HL-60 (cell line): ENCODE data around the gene ZNF211.
A peak's percentile ranks its signal among the peaks of the same experiment; 100 is the strongest.

Experiments used
- DNase-seq, 2 experiments: peaks; one replicate each; pipeline ENCODE4 v3.0.0-alpha.2; 2010 to 2020; ENCODE audit warnings: low read depth in 1 of 2, low spot score in 1 of 2
- H3K27ac ChIP-seq: fragments of 250-450 bp; sonication (Bioruptor Pico); replicated peaks from 2 replicates; pipeline ENCODE4 v1.5.1; 2020; ENCODE audit warnings: mild to moderate bottlenecking, moderate library complexity
- H3K27me3 ChIP-seq: fragments of 250-450 bp; sonication (Bioruptor Pico); 2 replicates; pipeline ENCODE4 v1.5.1; 2021; ENCODE audit warnings: mild to moderate bottlenecking, moderate library complexity; ENCODE audit not compliant: insufficient read depth, poor library complexity, severe bottlenecking
- H3K4me3 ChIP-seq: replicated peaks from 2 replicates; pipeline ENCODE4 v1.5.1; 2011; ENCODE audit warnings: mild to moderate bottlenecking, control low read depth, low read length; ENCODE audit not compliant: insufficient read depth
- CTCF ChIP-seq: IDR thresholded peaks from one replicate; pipeline ENCODE4 v1.5.1; 2011; ENCODE audit warnings: low read length, control low read depth, inconsistent platforms; ENCODE audit not compliant: insufficient read depth
- GABPA ChIP-seq: IDR thresholded peaks from 2 replicates; pipeline ENCODE4 v1.6.1; 2012; ENCODE audit warnings: low read depth
- POLR2AphosphoS5 ChIP-seq: IDR thresholded peaks from 2 replicates; pipeline ENCODE4 v1.6.1; 2012; ENCODE audit warnings: low read depth
- REST ChIP-seq: IDR thresholded peaks from 2 replicates; pipeline ENCODE4 v1.6.1; 2012; ENCODE audit warnings: low read depth; ENCODE audit not compliant: insufficient replicate concordance
- SPI1 ChIP-seq: IDR thresholded peaks from 2 replicates; pipeline ENCODE4 v1.6.1; 2012; ENCODE audit warnings: low read depth, mild to moderate bottlenecking, borderline replicate concordance

The ZNF211 gene

DNA sequence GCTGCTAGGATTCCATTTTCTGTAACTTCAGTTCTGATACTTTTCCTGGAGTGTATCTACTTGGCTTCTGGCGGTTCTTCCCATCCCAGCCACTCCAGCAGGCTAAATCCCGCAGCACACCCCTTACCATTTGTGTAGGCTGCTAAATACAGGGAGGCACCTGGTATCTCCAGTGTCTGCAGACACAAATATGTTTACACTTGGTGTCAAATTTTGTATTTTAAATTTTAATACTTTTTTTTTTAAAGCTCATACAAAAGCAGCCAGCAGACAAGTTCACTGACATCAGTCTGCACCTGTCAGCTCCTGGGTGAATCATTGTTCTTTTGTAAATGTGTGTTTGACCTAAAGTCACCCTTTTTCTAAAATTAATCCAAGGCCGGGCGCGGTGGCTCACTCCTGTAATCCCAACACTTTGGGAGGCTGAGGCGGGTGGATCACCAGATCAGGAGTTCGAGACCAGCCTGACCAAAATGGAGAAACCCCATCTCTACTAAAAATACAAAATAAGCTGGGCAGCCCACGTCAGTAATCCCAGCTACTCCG lies 32.4 kb downstream of the ZNF211 start:
- Histone ChIP-seq H3K27ac (no peak overlapping the region), H3K27me3 (no peaks in the 10 kb centered on the region), H3K4me3 (no peak overlapping the region)
- no peak for DNase-seq
- no peak for TF ChIP-seq GABPA
- no peak for TF ChIP-seq REST
- TF ChIP-seq CTCF, result no peak
- no peak for TF ChIP-seq SPI1
- TF ChIP-seq POLR2AphosphoS5, result no peak

DNA sequence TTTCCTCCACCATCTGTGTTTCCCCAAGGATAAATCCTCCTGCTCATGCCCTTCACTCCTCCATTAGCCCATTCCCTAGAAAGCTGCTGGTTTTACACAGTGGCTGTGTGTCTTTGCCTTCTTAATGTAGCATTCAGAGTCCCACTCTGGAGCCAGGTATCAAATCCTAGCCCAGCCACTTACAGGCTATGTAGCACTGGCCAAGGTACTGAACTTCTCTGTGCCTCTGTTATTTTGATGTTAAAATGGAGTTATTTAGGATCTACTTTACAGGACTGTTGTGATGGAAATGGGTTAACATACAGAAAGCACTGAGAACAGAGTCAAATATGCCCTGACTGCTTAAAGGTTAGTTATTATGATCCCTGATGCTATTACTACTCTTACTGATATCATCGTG lies 34.3 kb downstream of the ZNF211 start:
- no peak overlapping the region for H3K27ac ChIP-seq
- DNase-seq, result no peak
- TF ChIP-seq POLR2AphosphoS5, result no peak
- peak; percentile 87 for TF ChIP-seq REST
- no peak for TF ChIP-seq SPI1
- TF ChIP-seq CTCF, result no peak
- TF ChIP-seq GABPA, result no peak
- no peaks in the 10 kb centered on the region for H3K27me3 ChIP-seq
- H3K4me3 ChIP-seq, result no peak overlapping the region

DNA sequence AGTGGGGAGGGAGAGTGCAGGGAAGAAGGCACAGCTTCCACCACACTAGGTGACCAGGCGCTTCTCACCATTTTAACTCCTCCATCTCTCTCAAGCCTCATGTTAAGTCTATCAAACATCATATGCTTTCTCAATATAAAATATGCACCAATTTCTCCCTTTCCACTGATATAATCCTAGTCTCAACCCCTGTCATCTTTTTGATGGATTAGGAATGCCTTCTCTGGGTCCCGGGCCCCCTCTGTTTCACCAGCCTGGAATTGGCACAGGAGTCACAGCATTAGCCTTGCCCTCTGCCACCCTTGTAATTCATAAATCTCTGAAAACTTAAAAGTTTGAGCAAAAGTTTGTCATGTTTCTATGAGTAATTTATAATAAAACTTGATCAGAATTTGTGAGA lies 35.7 kb downstream of the ZNF211 start, which contains the start of gene ZSCAN4:
Gene ZSCAN4, plus strand, starts transcription at position 301 of the 400 bp plus-strand sequence. CDS start 7,211 bp downstream, outside the sequence.
- Histone ChIP-seq H3K27me3 (no peaks in the 10 kb centered on the region), H3K4me3 (no peak within 1 kb of the TSS), H3K27ac (no peak within 1 kb of the TSS)
- no peak for DNase-seq
- TF ChIP-seq POLR2AphosphoS5, result no peak
- no peak for TF ChIP-seq CTCF
- no peak for TF ChIP-seq REST
- TF ChIP-seq SPI1, result no peak
- no peak for TF ChIP-seq GABPA
